Kidney (tissue), 14 donors: Measurements from ENCODE around the gene GDF9. TPM values are rescaled to one million over a fixed set of nuclear protein-coding genes. Genes with fewer than 3 reads are reported as not detected.

Source experiments
- DNase-seq, 5 donors: peaks; one replicate each; pipeline ENCODE4 v3.0.0-alpha.2; 2013 to 2020
- FAIRE-seq: peaks from 2 replicates; lab custom pipeline; 2012; peaks lifted over from hg19 to GRCh38; lab: Jason Lieb, UNC
- H3K27ac ChIP-seq, 2 donors: one replicate each; pipeline ENCODE4 v1.7.0; 2013; ENCODE audit warnings: low read depth in 2 of 2, low read length in 2 of 2, inconsistent platforms in 1 of 2
- H3K27me3 ChIP-seq: one replicate; pipeline ENCODE4 v1.7.1; 2013; ENCODE audit warnings: low read length, inconsistent platforms; ENCODE audit not compliant: control insufficient read depth, insufficient read depth
- H3K36me3 ChIP-seq, 3 donors: one replicate each; pipeline versions ENCODE4 v1.7.0 to v1.7.1; 2013; ENCODE audit warnings: low read length in 3 of 3, control low read depth in 1 of 3, inconsistent platforms in 1 of 3; ENCODE audit not compliant: insufficient read depth in 3 of 3, control insufficient read depth in 2 of 3
- H3K4me1 ChIP-seq, 3 donors: one replicate each; pipeline versions ENCODE4 v1.7.0 to v1.7.1; 2013; ENCODE audit warnings: low read length in 3 of 3, inconsistent platforms in 1 of 3, low read depth in 1 of 3; ENCODE audit not compliant: control insufficient read depth in 2 of 3, insufficient read depth in 2 of 3
- H3K4me3 ChIP-seq, 3 donors: one replicate each; pipeline versions ENCODE4 v1.7.0 to v1.8.1; 2013; ENCODE audit warnings: low read length in 3 of 3, control low read depth in 1 of 3, inconsistent platforms in 1 of 3
- H3K9ac ChIP-seq, 3 donors: one replicate each; pipeline versions ENCODE4 v1.7.0 to v1.7.1; 2013; ENCODE audit warnings: low read length in 3 of 3, control low read depth in 1 of 3, inconsistent platforms in 1 of 3
- H3K9me3 ChIP-seq, 3 donors: one replicate each; pipeline versions ENCODE4 v1.7.0 to v1.7.1; 2013; ENCODE audit warnings: low read length in 3 of 3, control low read depth in 1 of 3, inconsistent platforms in 1 of 3; ENCODE audit not compliant: control insufficient read depth in 2 of 3, insufficient read depth in 1 of 3
- CTCF ChIP-seq: IDR thresholded peaks from 3 replicates; pipeline ENCODE4 v1.5.1; 2012; ENCODE audit warnings: mild to moderate bottlenecking, moderate library complexity, borderline replicate concordance; ENCODE audit not compliant: insufficient read depth; ENCODE audit errors: extremely low read depth
- intact Hi-C: fragments of 100-400 bp; cut with DNase I; formaldehyde crosslinking; loops from one replicate; pipeline ENCODE4 v1.11.1; 2022
- polyA plus RNA-seq: library from polyadenylated mRNA; stranded (reverse); fragments of 350-450 nt; fragmentation: Illumina TruSeq; extraction: RNeasy Lipid Tissue Mini Kit (QIAGEN cat#74804); gene quantifications from one replicate; pipeline ENCODE4 v1.2.3, GENCODE V29; 2014; ENCODE audit warnings: low read depth, low replicate concordance; ENCODE audit not compliant: insufficient read depth
- total RNA-seq: library from RNA; stranded (reverse); fragmentation: NEBNext Ultra II Directional; extraction: Animal tissue kit (Norgen Biotek cat#: 25700); gene quantifications from one replicate; pipeline ENCODE4 v1.2.1, GENCODE V29; 2021
- donor health status: control.
- donor health status: control.
- donor health status: control.
- donor health status: control.
- donor health status: control.
- donor health status: DM: yes; HTN: yes; CAD: no.
- donor health status: Normal renal cell carcinoma (clear cell type).

The GDF9 gene
- total and polyA plus RNA-seq, 2 donors from 2014 or later = 0.88 TPM

DNA sequence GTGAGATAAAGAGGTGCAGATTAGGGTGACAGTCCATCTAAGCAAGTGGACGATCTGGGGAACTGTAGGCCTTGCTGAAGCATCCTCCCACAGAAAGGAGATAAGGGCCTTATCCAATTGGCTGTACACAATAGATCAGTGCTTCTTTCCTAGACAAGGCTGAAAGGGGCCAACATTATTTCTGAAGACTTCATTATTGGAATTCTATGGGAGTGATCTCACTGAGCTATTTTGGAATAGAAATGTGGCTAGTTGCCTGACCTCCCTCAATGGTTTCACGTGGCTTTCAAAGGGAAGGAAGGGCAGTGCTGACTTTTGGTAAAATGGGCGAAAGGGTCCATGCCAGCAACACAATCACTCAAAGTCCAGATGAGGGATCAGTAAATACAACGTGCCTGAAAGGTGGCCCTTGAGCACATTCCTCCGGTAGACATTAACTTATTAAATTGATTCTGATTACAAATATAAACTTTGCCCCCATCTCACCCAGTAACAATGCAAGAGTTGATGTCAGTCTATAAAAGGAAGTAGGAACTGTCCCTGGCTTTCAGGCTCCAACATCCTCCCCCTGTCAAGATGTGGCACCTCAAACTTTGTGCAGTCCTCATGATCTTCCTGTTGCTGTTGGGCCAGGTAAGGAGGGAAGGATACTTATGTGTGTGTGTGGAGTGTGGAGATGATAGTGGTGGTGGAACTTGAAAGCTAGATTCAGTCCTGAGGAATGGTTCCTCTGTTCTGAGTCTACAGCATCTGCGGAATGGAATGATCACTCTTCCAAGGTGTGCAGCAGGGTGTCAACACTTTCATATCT, 7.1 kb upstream of the GDF9 start, which contains the start of gene LEAP2:
Gene LEAP2 (plus strand): TSS at position 550 of the 811 bp plus-strand sequence. CDS start 27 bp downstream, at position 577.
- DNase-seq (peak in 1 of 5 donors; percentile 31), FAIRE-seq (no peak)
- TF ChIP-seq CTCF = no peak
- H3K9ac ChIP-seq = no peak within 1 kb of the TSS
- H3K4me1 ChIP-seq = peaks cover 0 to 33% (median 11%) of the 10 kb centered on the region in 3 donors
- peaks cover 6 to 25% (median 21%) of the 10 kb centered on the region in 3 donors for H3K36me3 ChIP-seq
- intact Hi-C loops = no loop called here
- H3K4me3 ChIP-seq = peak within 1 kb of the TSS in 1 of 3 donors; percentile 24
- H3K27ac ChIP-seq = peak within 1 kb of the TSS; percentile 75 to 86
- H3K27me3 ChIP-seq = no peaks in the 10 kb centered on the region
- no peaks in the 10 kb centered on the region for H3K9me3 ChIP-seq

- Histone ChIP-seq H3K4me3 (no peak overlapping the region), H3K9me3 (no peaks in the 10 kb centered on the region), H3K4me1 (peaks cover 0 to 32% (median 11%) of the 10 kb centered on the region in 3 donors), H3K36me3 (peaks cover 6 to 25% (median 22%) of the 10 kb centered on the region in 3 donors), H3K27ac (peak overlapping the region; percentile 59 to 86), H3K9ac (no peak overlapping the region), H3K27me3 (no peaks in the 10 kb centered on the region)
- intact Hi-C loops = no loop called here
- no peak for TF ChIP-seq CTCF
- DNase-seq = no peak
- FAIRE-seq = no peak
Observed at GRCh38 chr5:132872788-132873118, 6.5 kb upstream of the GDF9 start.

DNA sequence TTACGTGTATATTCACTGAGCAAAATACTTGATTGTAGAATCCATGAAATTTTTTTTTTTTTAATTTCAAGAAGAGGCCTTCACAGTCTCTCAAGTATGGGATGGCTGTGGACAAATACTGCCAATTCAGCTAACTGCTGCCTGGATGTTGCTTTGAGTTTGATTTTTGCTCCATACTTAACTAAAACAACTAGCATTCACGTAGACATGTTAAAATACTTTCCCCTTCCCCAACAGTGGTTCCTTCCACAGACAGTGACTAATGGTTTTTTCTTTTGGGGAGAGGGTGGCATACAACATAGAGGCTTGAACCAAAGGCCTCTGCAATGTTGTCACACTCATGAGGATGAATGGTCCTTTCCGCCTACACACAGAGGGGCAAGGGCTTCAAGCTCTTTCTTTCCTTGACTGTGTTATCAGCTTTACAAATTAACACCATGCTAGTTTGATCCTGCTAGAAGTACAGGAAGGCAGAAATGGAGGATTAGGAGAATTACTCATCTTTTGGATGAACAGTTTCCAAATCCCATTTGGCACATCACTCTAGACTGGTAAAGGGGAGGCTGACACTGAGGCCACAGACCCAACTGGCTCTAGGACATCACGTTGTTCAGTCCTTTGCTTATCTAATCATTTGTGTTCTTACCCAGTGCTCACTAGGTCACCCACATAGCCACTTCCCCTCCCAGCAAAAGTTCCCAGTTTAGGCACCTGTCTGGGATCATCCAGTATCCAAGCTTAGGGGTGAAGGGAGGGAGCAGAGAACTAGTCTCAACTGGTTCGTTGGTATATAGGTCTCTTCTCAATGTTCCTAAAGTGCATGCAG, 5.4 kb upstream of the GDF9 start:
- H3K9me3 ChIP-seq = no peaks in the 10 kb centered on the region
- H3K27me3 ChIP-seq = no peaks in the 10 kb centered on the region
- intact Hi-C loops = no loop called here
- no peak overlapping the region for H3K9ac ChIP-seq
- TF ChIP-seq CTCF = no peak
- H3K36me3 ChIP-seq = peaks cover 6 to 28% (median 22%) of the 10 kb centered on the region in 3 donors
- FAIRE-seq (no peak), DNase-seq (no peak)
- no peak overlapping the region for H3K4me3 ChIP-seq
- peak overlapping the region; percentile 59 to 86 for H3K27ac ChIP-seq
- peaks cover 0 to 28% (median 16%) of the 10 kb centered on the region in 3 donors for H3K4me1 ChIP-seq
